ENCODE results near the gene PPM1M. TPM values are rescaled to one million over a fixed set of nuclear protein-coding genes. Genes with fewer than 3 reads are reported as not detected.

The PPM1M gene
- total and polyA plus RNA-seq, 8 donors = 7.9 to 44.9 (median 15.8) TPM

- Histone ChIP-seq H3K9me3 (no peaks in the 10 kb centered on the region), H3K4me3 (peak overlapping the region; percentile 55 to 86 (median 58)), H3K27ac (peak overlapping the region; percentile 94 to 100 (median 99)), H3K27me3 (no peaks in the 10 kb centered on the region), H3K4me1 (peaks cover 25 to 66% (median 49%) of the 10 kb centered on the region in 4 donors), H3K36me3 (peaks cover 7 to 26% (median 21%) of the 10 kb centered on the region in 4 donors)
- intact Hi-C loops (cut with DNase I; ENCODE audit: low total_unique reads) = no loop called here
- WGBS, 5 donors = 44 to 67% (median 49%) methylated on average over 8 of the region's 8 CpGs
- DNase-seq = peak in 1 of 2 donors; percentile 32
- TF ChIP-seq EP300 (IDR thresholded peaks at IDR 0.05) = no peak
- no peak for TF ChIP-seq POLR2A (IDR thresholded peaks at IDR 0.05)
- no peak for TF ChIP-seq CTCF (IDR thresholded peaks at IDR 0.05)
- no peak for TF ChIP-seq POLR2AphosphoS5 (IDR thresholded peaks at IDR 0.05)
These were observed 41.2 kb downstream of the PPM1M start for GRCh38 chr3:52286777-52287110.

GRCh38 chr3:52288674-52289073, 43.1 kb downstream of the PPM1M start:
- DNase-seq = no peak
- WGBS, 5 donors = 87 to 95% (median 93%) methylated on average over 6 of the region's 6 CpGs
- intact Hi-C loops (cut with DNase I; ENCODE audit: low total_unique reads) = no loop called here
- H3K4me3 ChIP-seq = peak overlapping the region; percentile 55 to 86 (median 58)
- peak overlapping the region; percentile 94 to 100 (median 99) for H3K27ac ChIP-seq
- no peaks in the 10 kb centered on the region for H3K27me3 ChIP-seq
- no peak for TF ChIP-seq CTCF (IDR thresholded peaks at IDR 0.05)
- no peak for TF ChIP-seq POLR2A (IDR thresholded peaks at IDR 0.05)
- no peak for TF ChIP-seq POLR2AphosphoS5 (IDR thresholded peaks at IDR 0.05)
- TF ChIP-seq EP300 (IDR thresholded peaks at IDR 0.05) = no peak
- H3K4me1 ChIP-seq = peaks cover 25 to 60% (median 51%) of the 10 kb centered on the region in 4 donors
- peaks cover 9 to 38% (median 30%) of the 10 kb centered on the region in 4 donors for H3K36me3 ChIP-seq
- no peaks in the 10 kb centered on the region for H3K9me3 ChIP-seq

DNA sequence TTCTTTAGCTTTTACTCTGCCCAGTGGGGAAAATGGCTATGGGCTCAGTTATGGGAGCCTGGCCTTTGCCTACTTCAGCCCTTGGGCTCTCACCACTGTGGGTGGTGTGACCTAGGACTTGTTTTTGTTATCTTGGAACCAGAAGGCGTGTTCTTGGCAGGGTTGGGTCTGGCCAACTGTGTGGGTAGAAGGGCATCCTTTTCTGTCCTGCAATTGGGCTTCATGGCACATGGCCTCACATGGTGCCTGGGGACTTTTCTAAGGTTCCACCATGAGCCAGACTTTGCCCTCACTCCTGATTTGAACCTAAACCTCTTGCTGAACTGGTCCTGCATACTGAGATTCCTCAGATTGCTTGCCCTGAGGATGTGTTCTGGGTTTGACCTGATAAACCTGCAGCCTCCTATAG, 43.8 kb downstream of the PPM1M start:
- Histone ChIP-seq H3K27ac (peak overlapping the region; percentile 94 to 100 (median 99)), H3K9me3 (no peaks in the 10 kb centered on the region), H3K4me3 (peak overlapping the region in 1 of 4 donors; percentile 3), H3K36me3 (peaks cover 9 to 40% (median 34%) of the 10 kb centered on the region in 4 donors), H3K27me3 (no peaks in the 10 kb centered on the region), H3K4me1 (peaks cover 25 to 60% (median 51%) of the 10 kb centered on the region in 4 donors)
- WGBS, 5 donors = 29 to 50% (median 40%) methylated on average over 1 of the region's 1 CpG
- peak; percentile 60 to 61 for DNase-seq
- intact Hi-C loops (cut with DNase I; ENCODE audit: low total_unique reads) = no loop called here
- TF ChIP-seq POLR2A (IDR thresholded peaks at IDR 0.05) (no peak), EP300 (IDR thresholded peaks at IDR 0.05) (no peak), CTCF (IDR thresholded peaks at IDR 0.05) (no peak), POLR2AphosphoS5 (IDR thresholded peaks at IDR 0.05) (peak in 2 of 3 donors; percentile 62 to 65)

GRCh38 chr3:52289747-52290595, 44.4 kb downstream of the PPM1M start:
- WGBS, 5 donors = 34 to 64% (median 48%) methylated on average over 9 to 15 of the region's 15 CpGs

More at GRCh38 chr3:52289747-52290595, 44.4 kb downstream of the PPM1M start:
- Histone ChIP-seq H3K27ac (peak overlapping the region; percentile 94 to 100 (median 99)), H3K36me3 (peaks cover 9 to 43% (median 36%) of the 10 kb centered on the region in 4 donors), H3K27me3 (no peaks in the 10 kb centered on the region), H3K9me3 (no peaks in the 10 kb centered on the region), H3K4me3 (peak overlapping the region; percentile 6 to 15 (median 12)), H3K4me1 (peaks cover 25 to 57% (median 48%) of the 10 kb centered on the region in 4 donors)
- intact Hi-C loops (cut with DNase I; ENCODE audit: low total_unique reads) = loop anchor here (5.0 kb wide), 1 partner anchor 52 kb away; no protein-coding TSS in a partner anchor
- no peak for TF ChIP-seq EP300 (IDR thresholded peaks at IDR 0.05)
- peak in 2 of 3 donors; percentile 27 to 33 for TF ChIP-seq POLR2AphosphoS5 (IDR thresholded peaks at IDR 0.05)
- TF ChIP-seq POLR2A (IDR thresholded peaks at IDR 0.05) = no peak
- no peak for TF ChIP-seq CTCF (IDR thresholded peaks at IDR 0.05)
- DNase-seq = peak; percentile 69 to 89

Data from stomach (tissue), 9 donors.